HEK293T (cell line): ENCODE measurements around the gene CDYL2.

ENCODE experiments used
- BHLHE40 ChIP-seq: fragments of 450-650 bp; IDR thresholded peaks from 2 replicates; pipeline ENCODE4 v1.6.1; 2016; ENCODE audit warnings: mild to moderate bottlenecking, moderate library complexity, borderline replicate concordance
- FOXM1 ChIP-seq: fragments of 450-650 bp; IDR thresholded peaks from 2 replicates; pipeline ENCODE4 v1.6.1; 2017; ENCODE audit warnings: mild to moderate bottlenecking, borderline replicate concordance
- L3MBTL2 ChIP-seq: fragments of 450-650 bp; conservative IDR thresholded peaks from 2 replicates; pipeline ENCODE4 v1.6.1; 2016; ENCODE audit warnings: mild to moderate bottlenecking
- NFRKB ChIP-seq: fragments of 450-650 bp; IDR thresholded peaks from 2 replicates; pipeline ENCODE4 v1.6.1; 2016; ENCODE audit warnings: mild to moderate bottlenecking, moderate library complexity
- TARDBP ChIP-seq: fragments of 450-650 bp; IDR thresholded peaks from 2 replicates; pipeline ENCODE4 v1.6.1; 2016

GRCh38 chr16:80627108-80627507 lies 177.3 kb downstream of the CDYL2 start:
- no peak for TF ChIP-seq L3MBTL2
- no peak for TF ChIP-seq BHLHE40
- no peak for TF ChIP-seq TARDBP
- TF ChIP-seq FOXM1: no peak
- no peak for TF ChIP-seq NFRKB
